Right renal cortex interstitium (tissue), 3 donors: ENCODE results near the gene BRI3BP. TPM values are rescaled to one million over a fixed set of nuclear protein-coding genes. Genes with fewer than 3 reads are reported as not detected.
"Not testable (repeated sequence)": the region's sequence is repeated elsewhere in the genome, so short reads cannot be mapped to it uniquely, and the experiment has no call there.

Experiments
- DNase-seq, 3 donors: peaks; one replicate each; pipeline ENCODE4 v3.0.0-alpha.2; 2013; ENCODE audit warnings: low read depth in 3 of 3, low spot score in 2 of 3
- polyA plus RNA-seq, 3 donors: library from polyadenylated mRNA; unstranded; fragments of 120-200 nt; gene quantifications; one replicate each; pipeline ENCODE4 v1.2.1, GENCODE V29; 2013; ENCODE audit not compliant: insufficient read length in 3 of 3

BRI3BP gene
- polyA plus RNA-seq, 3 donors, result 10.7 to 11.9 (median 10.8) TPM

DNA sequence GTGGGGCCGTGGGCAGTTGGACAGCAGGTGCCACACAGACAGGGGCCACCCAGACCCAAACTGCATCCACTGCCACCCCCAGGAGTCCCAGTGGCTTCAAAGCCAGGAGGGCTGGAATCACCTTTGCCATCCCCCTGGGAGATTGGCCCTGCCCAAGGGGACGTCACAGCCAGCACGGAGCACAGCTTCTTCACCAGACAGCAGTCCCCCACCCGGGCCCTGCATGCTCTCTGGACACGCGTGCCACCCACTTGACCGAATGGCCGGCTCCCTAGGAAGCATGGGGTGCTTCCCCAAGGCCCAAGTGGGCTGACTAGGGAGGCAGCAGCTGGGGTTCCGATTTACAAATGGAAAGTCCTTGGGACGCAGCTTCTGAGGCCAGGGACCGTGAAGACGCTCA, 21.8 kb upstream of the BRI3BP start:
- DNase-seq, result no peak

DNA sequence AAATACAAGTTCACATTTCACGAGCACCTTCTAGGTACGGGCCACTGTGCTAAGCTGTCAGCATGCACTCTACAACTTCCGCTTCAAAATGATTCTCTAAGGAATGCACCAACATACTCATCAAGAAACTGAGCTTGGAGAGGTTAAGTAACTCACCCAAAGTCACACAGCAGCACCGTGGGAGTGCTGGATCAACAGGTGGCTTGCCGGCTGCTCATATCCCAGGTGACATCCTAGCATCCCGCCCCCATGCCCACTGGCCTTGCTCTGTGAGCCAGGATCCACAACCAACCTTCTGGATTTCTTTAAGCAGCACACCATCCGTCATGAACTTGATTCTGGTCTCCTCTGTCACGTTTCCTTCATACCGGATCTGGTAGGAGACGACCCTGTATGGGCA, 21.2 kb upstream of the BRI3BP start:
- no peak for DNase-seq

- no peak for DNase-seq
Measured at GRCh38 chr12:124975276-124975675, 18.2 kb upstream of the BRI3BP start.

DNA sequence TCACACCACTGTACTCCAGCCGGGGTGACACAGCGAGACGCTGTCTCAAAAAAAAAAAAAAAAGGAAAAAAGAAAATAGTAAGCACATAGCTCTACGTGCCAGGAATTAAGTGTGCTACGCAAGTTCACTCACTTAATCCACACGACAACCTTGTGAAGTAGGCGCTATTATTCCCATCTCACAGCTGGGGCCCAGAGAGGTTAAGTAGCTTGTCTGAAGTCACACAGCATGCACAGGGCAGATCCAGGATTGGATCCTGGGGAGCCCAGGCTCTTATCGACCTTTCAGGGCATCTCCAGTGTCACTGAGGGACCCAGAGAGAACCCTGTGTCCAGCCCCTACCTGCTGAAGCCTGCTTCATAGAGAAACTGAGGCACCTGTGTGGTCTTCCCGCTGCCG, 16.4 kb upstream of the BRI3BP start:
- no peak for DNase-seq

DNA sequence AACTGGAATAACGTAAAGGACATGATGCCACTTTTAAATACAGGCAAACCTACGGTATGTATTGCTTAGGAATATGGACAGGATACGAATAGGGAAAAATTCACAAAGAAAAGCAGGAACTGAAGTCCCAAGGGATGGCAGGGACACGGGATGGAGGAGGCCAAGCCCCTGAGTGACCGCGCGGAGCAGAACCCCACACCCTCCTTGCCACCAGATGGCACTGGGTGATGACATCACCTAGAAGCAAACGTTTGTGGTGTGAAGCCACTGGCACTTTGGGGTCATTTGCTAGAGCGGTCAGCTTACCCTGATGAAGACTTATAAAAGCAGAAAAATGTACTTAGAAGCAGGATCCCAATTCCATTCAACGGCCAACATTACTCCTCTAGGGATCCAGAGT, 13.9 kb upstream of the BRI3BP start:
- no peak for DNase-seq

DNA sequence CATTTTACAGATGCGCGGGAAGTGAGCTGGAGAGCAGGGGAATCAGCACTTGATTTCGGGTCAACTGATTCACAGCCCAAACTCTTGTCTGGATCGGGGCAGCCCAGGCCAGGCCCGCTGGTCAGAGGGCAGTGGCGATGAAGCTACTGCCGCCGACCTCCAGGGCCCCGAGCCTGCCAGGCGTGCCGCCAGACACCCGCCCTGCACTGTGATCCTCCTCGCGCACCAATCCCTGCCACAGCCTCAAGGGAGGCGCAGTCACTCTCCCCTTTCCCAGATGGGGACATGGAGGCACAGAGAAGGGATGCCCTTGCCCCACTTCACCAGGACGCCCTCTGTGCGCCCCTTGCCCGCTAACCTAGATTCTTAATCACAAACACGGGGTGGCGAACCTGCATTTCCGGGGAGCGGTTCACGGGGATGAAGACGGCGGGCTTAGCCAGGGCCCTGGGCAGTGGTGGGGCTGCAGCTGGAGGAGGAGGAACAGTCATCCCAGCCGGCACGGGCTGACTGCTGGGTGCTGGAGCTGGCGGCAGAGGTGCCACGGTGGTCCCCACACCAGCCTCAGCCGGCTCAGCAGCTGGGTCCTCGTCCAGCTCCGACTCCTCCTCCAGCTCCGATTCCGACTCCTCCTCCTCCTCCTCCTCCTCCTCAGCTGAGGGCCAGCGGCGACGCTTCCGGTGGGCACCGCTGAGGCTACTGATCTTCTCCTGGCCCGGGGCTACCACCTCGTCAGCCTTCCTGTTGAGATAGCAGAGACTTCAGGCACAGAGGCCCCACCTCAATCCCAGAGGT, 13.2 kb upstream of the BRI3BP start:
- DNase-seq, result no peak

- not testable (repeated sequence) for DNase-seq
Measured at GRCh38 chr12:124986876-124987275, 6.6 kb upstream of the BRI3BP start.

- DNase-seq, result peak in 1 of 3 donors; percentile 38
Measured at GRCh38 chr12:124992874-124993625, 395 bp upstream of the BRI3BP start.

DNA sequence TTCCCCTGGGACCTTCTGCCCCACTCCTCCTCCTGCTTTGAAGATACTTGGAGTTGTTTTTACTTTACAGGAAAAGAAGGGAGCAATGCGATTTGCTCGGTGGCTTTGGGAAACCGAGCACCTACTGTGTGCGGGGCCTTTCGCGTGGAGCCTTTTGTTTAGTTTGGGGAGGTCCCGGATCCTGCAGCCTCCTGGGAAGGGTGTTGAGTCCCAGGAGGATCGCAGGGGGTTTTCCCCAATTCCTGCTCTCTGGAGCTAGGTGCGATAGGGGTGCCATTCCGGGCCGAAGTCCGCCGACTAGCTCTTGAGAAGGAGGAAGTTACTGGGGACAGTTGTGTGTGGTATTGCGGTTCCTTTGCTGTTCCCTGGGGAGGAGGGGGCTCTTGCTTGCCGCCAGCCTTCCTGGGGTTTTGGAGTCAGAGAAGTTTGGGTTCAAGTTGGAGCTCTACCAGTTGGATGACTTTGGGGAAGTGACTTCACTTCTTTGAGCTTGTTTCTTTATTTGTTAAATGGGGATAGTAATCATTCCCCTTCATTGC, 1.1 kb downstream of the BRI3BP start:
- no peak for DNase-seq

DNA sequence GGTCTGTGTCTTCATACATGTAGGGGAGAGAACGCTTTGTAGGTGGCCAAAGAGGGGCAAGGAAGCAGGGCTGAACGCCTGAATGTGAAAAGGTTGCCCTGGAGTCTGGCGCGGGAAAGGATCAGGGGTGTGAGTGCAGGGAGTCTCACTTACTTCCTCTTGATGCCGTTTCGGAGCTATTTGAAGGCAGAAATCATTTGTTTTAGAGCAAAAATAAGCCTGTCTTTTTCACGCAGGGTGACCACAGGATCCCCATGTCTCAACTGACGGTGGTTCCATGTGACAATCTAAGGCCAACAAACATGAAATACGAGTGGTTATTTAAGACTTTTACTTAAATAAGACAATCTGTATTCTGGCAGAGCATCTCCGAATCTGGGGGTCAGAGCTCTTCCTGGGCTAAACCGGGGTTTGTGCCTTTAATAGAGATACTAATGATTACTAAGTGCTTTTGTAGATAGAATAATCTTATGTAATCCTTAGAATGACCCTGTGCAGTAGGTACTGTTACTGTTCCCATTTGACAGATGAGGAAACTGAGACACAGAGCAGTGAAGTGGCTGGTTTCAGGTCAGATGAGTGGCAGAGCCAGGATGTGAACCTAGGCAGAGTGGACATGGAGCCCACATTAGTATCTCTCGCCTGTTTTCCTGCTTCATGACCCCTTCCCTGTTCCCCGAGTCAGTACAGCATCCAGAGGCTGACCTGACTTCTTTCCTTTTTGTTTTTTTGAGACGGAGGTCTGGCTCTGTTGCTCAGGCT, 1.9 kb downstream of the BRI3BP start:
- DNase-seq, result no peak

GRCh38 chr12:124998705-124999104, 5.3 kb downstream of the BRI3BP start:
- DNase-seq, result no peak

DNA sequence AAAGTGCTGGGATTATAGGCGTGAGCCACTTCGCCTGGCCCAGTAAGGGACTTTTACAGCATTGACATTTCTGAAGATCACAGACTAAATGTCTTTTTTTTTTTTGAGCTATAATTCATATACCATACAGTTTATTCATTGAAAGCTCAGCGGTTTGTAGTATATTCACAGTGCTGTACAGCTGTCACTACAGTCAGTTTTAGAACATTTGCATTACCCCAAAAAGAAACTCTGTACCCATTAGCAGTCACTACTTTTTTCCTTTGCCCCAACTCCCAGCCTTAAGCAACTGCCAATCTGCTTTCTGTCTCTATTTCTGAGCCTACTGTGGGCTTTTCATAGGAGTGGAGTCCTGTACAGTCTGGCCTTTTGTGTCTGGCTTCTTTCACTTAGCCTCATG, 8.2 kb downstream of the BRI3BP start:
- DNase-seq, result no peak

GRCh38 chr12:125003021-125003420, 9.6 kb downstream of the BRI3BP start:
- DNase-seq, result no peak

GRCh38 chr12:125004621-125005020, 11.2 kb downstream of the BRI3BP start:
- DNase-seq, result no peak

- no peak for DNase-seq
Measured at GRCh38 chr12:125005652-125006051, 12.2 kb downstream of the BRI3BP start.

DNA sequence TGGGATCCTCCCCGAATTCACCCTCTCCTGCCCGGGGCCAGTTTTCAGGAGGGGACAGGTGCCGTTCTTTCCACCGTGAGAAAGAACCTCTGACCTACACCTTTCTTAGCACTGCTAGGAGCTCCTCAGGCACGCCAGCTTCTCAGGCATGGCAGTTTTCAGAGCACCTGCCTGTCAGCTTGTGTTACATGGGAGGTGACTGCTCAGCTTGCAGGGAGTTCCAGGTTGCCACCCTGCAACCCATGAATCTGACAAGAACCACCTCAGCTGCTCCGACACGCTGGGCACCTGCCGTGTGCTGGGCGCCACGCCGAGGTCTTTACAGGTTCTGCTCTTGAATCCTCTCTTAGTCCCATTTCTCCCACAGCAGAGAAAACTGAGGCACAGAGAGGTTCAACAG, 12.9 kb downstream of the BRI3BP start:
- DNase-seq, result no peak

DNA sequence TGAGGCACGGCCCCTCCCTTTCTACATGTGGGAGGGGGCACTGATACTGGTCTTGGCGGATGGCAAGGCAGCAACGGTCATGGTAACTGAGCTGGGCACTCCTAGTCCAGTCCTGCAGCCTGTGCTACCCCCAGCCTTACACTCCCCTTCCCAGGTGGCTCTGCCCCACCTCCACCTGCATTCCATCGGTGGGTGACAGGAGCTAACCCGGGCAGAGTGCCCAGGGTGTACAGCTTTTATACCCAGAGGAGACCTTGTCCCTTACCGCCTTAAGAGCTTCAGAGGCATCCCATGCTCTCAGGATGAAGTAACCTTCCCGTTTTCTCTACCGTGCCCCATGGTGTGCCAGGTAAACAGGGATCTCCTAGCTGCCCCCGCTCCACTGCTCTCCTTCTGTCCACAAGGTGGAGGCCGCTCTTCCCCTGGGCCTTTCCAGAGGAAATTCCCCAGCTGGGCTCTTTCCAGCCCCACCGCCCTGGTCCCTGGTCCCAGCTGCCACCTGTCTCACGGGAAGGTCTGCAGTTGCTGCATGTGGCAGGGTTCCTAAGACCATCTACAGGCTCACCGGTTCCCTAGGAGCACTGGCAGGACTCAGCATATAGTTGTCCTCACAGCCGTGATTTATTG, 20.5 kb downstream of the BRI3BP start:
- no peak for DNase-seq

DNA sequence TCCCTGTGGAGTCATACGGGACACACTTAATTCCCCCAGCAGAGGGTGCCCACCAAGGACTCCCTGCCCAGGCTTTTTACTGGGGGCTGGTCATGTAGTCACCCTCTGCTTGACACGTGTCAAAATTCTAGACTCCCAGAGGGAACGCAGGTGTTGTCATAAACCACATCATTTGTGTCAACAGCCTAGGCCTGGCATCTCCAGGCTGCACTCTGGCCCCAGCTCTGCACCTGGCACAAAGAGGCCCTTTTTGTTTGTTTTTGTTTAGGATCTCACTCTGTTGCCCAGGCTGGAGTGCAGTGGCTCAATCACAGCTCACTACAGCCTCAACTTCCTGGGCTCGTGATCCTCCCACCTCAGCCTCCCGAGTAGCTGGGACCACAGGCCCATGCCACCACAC, 21.1 kb downstream of the BRI3BP start:
- no peak for DNase-seq

DNA sequence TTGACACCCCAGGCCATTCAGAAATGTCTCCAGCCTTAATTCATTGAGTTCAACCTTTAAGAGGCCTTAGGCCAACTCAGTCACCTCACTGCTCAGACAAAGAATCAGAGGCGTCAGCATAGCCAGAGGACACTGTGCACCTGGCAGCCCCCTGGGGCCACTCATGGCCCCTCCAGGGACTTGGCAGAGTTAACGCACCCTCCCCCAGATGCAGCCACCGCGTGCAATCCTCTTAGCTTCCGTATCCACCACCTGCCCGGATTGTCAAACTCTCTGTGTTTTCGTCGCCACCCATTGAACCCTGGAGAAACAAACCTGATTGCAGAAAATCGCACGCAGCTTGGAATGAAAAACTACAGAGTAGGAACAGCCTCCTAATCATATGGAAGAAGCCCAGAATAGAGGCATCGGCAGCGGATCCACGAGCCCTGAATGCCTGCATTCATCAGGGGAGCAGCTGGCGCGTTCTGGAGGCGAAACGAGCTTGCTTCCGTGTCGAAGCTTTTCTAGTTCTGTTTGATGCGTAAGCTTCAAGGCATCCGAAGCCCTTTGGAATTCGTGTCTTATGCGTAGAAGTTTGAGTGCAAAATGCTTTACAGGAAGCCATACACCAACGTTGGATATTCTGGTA, 22.4 kb downstream of the BRI3BP start:
- DNase-seq, result no peak

- DNase-seq, result no peak
Measured at GRCh38 chr12:125017801-125018200, 24.4 kb downstream of the BRI3BP start.
